Keratinocyte (primary cell): Measurements from ENCODE around the gene DCHS2. TPM values are rescaled to one million over a fixed set of nuclear protein-coding genes. Genes with fewer than 3 reads are reported as not detected.

ENCODE experiments used
- DNase-seq: peaks from one replicate; pipeline ENCODE4 v3.0.0-alpha.2; 2011; ENCODE audit warnings: low read depth, missing footprints, low spot score
- FAIRE-seq: peaks from 2 replicates; lab custom pipeline; 2011; peaks lifted over from hg19 to GRCh38; lab: Jason Lieb, UNC
- H2AFZ ChIP-seq: 2 replicates; pipeline ENCODE4 v1.6.0; 2012; ENCODE audit warnings: low read length, control low read depth, inconsistent platforms; ENCODE audit not compliant: control insufficient read depth
- H3K27ac ChIP-seq: 2 replicates; pipeline ENCODE4 v1.5.1; 2011; ENCODE audit warnings: low read length; ENCODE audit not compliant: control insufficient read depth, insufficient read depth
- H3K27me3 ChIP-seq: 3 replicates; pipeline ENCODE4 v1.6.0; 2011; ENCODE audit warnings: low read length; ENCODE audit not compliant: control insufficient read depth, insufficient read depth; ENCODE audit errors: extremely low read depth
- H3K36me3 ChIP-seq, 2 experiments: 2 replicates in 1 of 2; 3 replicates in 1 of 2; pipeline ENCODE4 v1.5.1; 2011; ENCODE audit warnings: low read length in 2 of 2, mild to moderate bottlenecking in 1 of 2; ENCODE audit not compliant: control insufficient read depth in 2 of 2, insufficient read depth in 2 of 2; ENCODE audit errors: extremely low read depth in 1 of 2
- H3K4me1 ChIP-seq: 3 replicates; pipeline ENCODE4 v1.5.1; 2011; ENCODE audit warnings: low read length; ENCODE audit not compliant: control insufficient read depth, insufficient read depth; ENCODE audit errors: extremely low read depth
- H3K4me2 ChIP-seq: 3 replicates; pipeline ENCODE4 v1.6.0; 2011; ENCODE audit warnings: low read depth, low read length; ENCODE audit not compliant: control insufficient read depth, insufficient read depth; ENCODE audit errors: extremely low read depth
- H3K4me3 ChIP-seq, 3 experiments: fragments of 200-600 bp in 1 of 3; sonication (generic) in 1 of 3; 2 replicates in 2 of 3; 3 replicates in 1 of 3; pipeline ENCODE4 v1.5.1; 2011 to 2016; ENCODE audit warnings: low read length in 3 of 3, mild to moderate bottlenecking in 3 of 3, control low read depth in 2 of 3, inconsistent platforms in 1 of 3, low read depth in 1 of 3, mixed read lengths in 1 of 3, mixed run types in 1 of 3, moderate library complexity in 1 of 3; ENCODE audit not compliant: control insufficient read depth in 2 of 3, insufficient read depth in 2 of 3; ENCODE audit errors: extremely low read depth in 1 of 3
- H3K79me2 ChIP-seq: 2 replicates; pipeline ENCODE4 v1.6.0; 2012; ENCODE audit warnings: low read length; ENCODE audit not compliant: control insufficient read depth, insufficient read depth
- H3K9ac ChIP-seq: 3 replicates; pipeline ENCODE4 v1.6.0; 2011; ENCODE audit warnings: low read length; ENCODE audit not compliant: control insufficient read depth, insufficient read depth; ENCODE audit errors: extremely low read depth
- H3K9me1 ChIP-seq: 3 replicates; pipeline ENCODE4 v1.6.0; 2011; ENCODE audit warnings: low read length; ENCODE audit not compliant: control insufficient read depth, insufficient read depth; ENCODE audit errors: extremely low read depth
- H3K9me3 ChIP-seq: 2 replicates; pipeline ENCODE4 v1.5.1; 2012; ENCODE audit warnings: low read depth, low read length; ENCODE audit not compliant: control insufficient read depth
- H4K20me1 ChIP-seq: 3 replicates; pipeline ENCODE4 v1.6.0; 2011; ENCODE audit warnings: low read length; ENCODE audit not compliant: control insufficient read depth, insufficient read depth; ENCODE audit errors: extremely low read depth
- EZH2 ChIP-seq: IDR thresholded peaks from one replicate; pipeline ENCODE4 v1.6.1; 2012; ENCODE audit warnings: inconsistent platforms, mild to moderate bottlenecking, low read length, moderate library complexity
- dilution Hi-C: fragments of 300-500 bp; cut with MboI; formaldehyde crosslinking; loops from one replicate; pipeline ENCODE4 v1.7.0; 2020; ENCODE audit warnings: low sequenced_read_pairs; ENCODE audit not compliant: extremely low pct_ligation_motif_present
- polyA plus RNA-seq, 5 experiments: library from polyadenylated mRNA; depleted of rRNA in 3 of 5; stranded (reverse) in 3 of 5; stranded (forward) in 1 of 5; unstranded in 1 of 5; fragments of >200 nt; gene quantifications; 1 replicate in 1 of 5; 2 replicates in 3 of 5; 3 replicates in 1 of 5; pipeline versions ENCODE4 v1.2.1 to v1.2.3, GENCODE V29; 2011 to 2012; ENCODE audit warnings: missing spikeins in 2 of 5, low read depth in 1 of 5, low replicate concordance in 1 of 5
- TF ChIP-seq, protein P1 (sequence below), 3 experiments: IDR thresholded peaks in 1 of 3; conservative IDR thresholded peaks in 1 of 3; optimal IDR thresholded peaks in 1 of 3; 2 replicates in 2 of 3; 3 replicates in 1 of 3; pipeline versions ENCODE3 to v1.5.1; 2011; ENCODE audit warnings: low read length in 3 of 3, mild to moderate bottlenecking in 3 of 3, moderate library complexity in 2 of 3, control low read depth in 1 of 3, inconsistent platforms in 1 of 3; ENCODE audit not compliant: insufficient read depth in 2 of 3; ENCODE audit errors: extremely low read depth in 1 of 3

Gene DCHS2
- polyA plus RNA-seq, 1 donor (not counting 4 experiments of a cell fraction or from before 2014, with no cell fraction given) = 0.01 TPM

GRCh38 chr4:154534296-154534695, 42.7 kb upstream of the DCHS2 start:
- FAIRE-seq (peak; percentile 74), DNase-seq (no peak)
- no peak overlapping the region for H2AFZ ChIP-seq
- peaks cover 3 to 14% of the 10 kb centered on the region in 2 experiments for H3K36me3 ChIP-seq
- H3K4me2 ChIP-seq = no peak overlapping the region
- H3K9ac ChIP-seq = no peak overlapping the region
- H3K9me3 ChIP-seq = no peaks in the 10 kb centered on the region
- no peaks in the 10 kb centered on the region for H3K27me3 ChIP-seq
- H3K79me2 ChIP-seq = no peaks in the 10 kb centered on the region
- dilution Hi-C loops = no loop called here
- no peaks in the 10 kb centered on the region for H3K9me1 ChIP-seq
- no peak for TF ChIP-seq EZH2
- TF ChIP-seq, protein P1, sequence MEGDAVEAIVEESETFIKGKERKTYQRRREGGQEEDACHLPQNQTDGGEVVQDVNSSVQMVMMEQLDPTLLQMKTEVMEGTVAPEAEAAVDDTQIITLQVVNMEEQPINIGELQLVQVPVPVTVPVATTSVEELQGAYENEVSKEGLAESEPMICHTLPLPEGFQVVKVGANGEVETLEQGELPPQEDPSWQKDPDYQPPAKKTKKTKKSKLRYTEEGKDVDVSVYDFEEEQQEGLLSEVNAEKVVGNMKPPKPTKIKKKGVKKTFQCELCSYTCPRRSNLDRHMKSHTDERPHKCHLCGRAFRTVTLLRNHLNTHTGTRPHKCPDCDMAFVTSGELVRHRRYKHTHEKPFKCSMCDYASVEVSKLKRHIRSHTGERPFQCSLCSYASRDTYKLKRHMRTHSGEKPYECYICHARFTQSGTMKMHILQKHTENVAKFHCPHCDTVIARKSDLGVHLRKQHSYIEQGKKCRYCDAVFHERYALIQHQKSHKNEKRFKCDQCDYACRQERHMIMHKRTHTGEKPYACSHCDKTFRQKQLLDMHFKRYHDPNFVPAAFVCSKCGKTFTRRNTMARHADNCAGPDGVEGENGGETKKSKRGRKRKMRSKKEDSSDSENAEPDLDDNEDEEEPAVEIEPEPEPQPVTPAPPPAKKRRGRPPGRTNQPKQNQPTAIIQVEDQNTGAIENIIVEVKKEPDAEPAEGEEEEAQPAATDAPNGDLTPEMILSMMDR (optimal IDR thresholded peaks at IDR 0.05 in 1 of 3, IDR thresholded peaks at IDR 0.05 in 1 of 3, conservative IDR thresholded peaks at IDR 0.05 in 1 of 3; ENCODE audit: extremely low read depth in 1 of 3, insufficient read depth in 2 of 3, low read length in 3 of 3) = no peak
- H3K4me3 ChIP-seq = no peak overlapping the region
- H4K20me1 ChIP-seq = no peaks in the 10 kb centered on the region
- no peak overlapping the region for H3K27ac ChIP-seq
- peaks cover 10% of the 10 kb centered on the region for H3K4me1 ChIP-seq

DNA sequence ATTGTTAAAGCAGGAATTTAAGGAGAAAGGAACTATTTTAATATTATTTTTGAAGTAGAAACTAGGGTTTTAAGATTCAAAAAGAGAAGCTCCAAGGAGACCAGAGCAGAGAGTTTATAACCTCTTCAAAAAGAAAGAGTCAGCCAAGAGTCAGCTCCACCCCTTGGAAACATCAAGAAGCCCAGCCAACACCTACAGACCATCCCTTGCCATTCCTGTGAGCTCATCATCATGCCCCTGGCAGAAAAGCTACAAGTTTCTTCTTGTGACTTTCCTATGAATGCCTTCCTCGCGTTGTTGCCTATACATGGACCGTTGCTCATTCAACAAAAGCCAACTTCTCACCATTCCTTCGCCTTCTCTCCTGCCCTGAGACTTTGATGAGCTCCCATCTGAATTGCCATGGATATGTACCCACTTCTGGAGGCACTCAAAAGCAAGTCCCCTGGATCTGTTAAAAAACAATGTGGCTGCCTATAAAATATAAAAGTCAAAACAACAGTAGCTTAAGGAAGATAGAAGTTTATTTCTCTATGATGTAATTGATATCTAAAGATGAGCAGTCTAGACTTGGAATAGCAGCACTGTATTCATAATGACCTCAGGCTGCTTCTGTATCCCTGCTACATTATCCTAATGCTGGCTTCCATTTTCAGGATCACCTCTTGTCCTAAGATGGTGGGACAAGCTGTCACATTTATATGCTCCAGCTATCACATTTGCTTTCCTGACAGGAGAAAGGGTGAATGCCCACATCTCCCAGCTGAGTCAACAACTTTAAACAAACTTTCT, 38.3 kb upstream of the DCHS2 start:
- H3K4me2 ChIP-seq = peak overlapping the region; percentile 52

More for the DNA sequence above, 38.3 kb upstream of the DCHS2 start:
- no peak overlapping the region for H3K4me3 ChIP-seq
- no peak overlapping the region for H3K9ac ChIP-seq
- no peak for TF ChIP-seq EZH2
- TF ChIP-seq, protein P1 (optimal IDR thresholded peaks at IDR 0.05 in 1 of 3, IDR thresholded peaks at IDR 0.05 in 1 of 3, conservative IDR thresholded peaks at IDR 0.05 in 1 of 3; ENCODE audit: extremely low read depth in 1 of 3, insufficient read depth in 2 of 3, low read length in 3 of 3) = no peak
- dilution Hi-C loops = no loop called here
- no peaks in the 10 kb centered on the region for H3K9me3 ChIP-seq
- FAIRE-seq (peak; percentile 98), DNase-seq (no peak)
- H4K20me1 ChIP-seq = no peaks in the 10 kb centered on the region
- H3K4me1 ChIP-seq = peaks cover 11% of the 10 kb centered on the region
- peak overlapping the region; percentile 43 for H2AFZ ChIP-seq
- no peaks in the 10 kb centered on the region for H3K9me1 ChIP-seq
- no peaks in the 10 kb centered on the region for H3K27me3 ChIP-seq
- no peaks in the 10 kb centered on the region for H3K79me2 ChIP-seq
- H3K27ac ChIP-seq = peak overlapping the region; percentile 32
- H3K36me3 ChIP-seq = no peaks in the 10 kb centered on the region
